ENCODE results near the gene ALAS1.

GRCh38 chr3:52218026-52218425 lies 20.1 kb downstream of the ALAS1 start:
- TF ChIP-seq CTCF (IDR thresholded peaks at IDR 0.05; ENCODE audit: low read depth, low read length) (no peak), MAX (IDR thresholded peaks at IDR 0.05; ENCODE audit: low read depth, low read length) (0 out of 2 replicates have a peak, but pooled peaks have one; percentile 19)
